NCI-H69 (cell line): ENCODE results near the gene NOA1.

Source experiments
- DNase-seq: peaks from one replicate; lab custom pipeline; 2025; lab: John Stamatoyannopoulos, UW

The NOA1 gene

DNA sequence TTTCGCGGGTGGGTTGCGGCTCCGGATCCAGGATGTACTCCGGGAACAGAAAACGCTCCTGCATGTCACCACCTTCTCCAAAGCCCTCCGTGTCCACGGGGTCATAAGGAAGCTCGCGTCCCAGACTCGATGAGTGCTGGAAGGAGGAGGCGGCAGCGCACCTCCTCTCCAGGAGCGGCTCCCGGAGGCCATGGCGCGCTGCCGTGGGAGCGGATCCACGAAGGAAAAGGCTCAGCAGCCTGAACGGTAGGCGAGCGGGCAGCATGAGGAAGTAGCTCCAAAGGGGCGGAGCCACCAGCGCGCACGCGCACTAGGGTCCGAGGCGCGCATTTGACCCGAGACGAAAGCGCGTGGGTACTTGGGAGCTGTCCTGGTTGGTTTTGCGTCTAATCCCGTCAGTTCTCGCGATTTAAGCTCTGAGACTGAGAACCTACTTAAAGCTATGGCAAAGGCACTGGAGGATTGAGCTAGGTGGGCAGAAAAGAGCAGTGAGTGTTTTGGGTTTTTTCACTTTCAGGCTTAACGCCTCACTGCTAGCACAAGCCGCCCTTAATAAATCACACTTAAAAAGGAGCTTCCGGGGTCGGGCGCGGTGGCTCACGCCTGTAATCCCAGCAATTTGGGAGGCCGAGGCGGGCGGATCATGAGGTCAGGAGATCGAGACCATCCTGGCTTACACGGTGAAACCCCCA lies at the start of gene NOA1:
TSS of gene NOA1 (minus strand) at position 286 of the 692 bp plus-strand sequence. CDS start at position 265, 21 bp downstream.
- DNase-seq = peak; percentile 95

DNA sequence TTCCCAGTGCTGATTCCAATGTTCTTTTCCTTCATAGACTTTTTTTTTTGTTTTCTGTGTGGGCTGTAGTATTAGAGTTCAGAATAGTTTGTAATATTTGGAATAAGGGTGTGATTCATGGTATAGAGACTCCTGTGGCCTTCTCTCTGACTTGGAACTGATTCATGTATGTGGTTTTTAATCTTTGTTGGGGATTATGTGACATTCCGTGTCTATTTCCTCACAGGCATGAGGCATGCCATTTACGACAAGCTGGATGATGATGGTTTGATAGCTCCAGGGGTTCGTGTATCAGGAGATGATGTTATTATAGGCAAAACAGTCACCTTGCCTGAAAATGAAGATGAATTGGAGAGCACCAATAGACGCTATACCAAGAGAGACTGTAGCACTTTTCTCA lies 45.7 kb upstream of the NOA1 start:
- no peak for DNase-seq

DNA sequence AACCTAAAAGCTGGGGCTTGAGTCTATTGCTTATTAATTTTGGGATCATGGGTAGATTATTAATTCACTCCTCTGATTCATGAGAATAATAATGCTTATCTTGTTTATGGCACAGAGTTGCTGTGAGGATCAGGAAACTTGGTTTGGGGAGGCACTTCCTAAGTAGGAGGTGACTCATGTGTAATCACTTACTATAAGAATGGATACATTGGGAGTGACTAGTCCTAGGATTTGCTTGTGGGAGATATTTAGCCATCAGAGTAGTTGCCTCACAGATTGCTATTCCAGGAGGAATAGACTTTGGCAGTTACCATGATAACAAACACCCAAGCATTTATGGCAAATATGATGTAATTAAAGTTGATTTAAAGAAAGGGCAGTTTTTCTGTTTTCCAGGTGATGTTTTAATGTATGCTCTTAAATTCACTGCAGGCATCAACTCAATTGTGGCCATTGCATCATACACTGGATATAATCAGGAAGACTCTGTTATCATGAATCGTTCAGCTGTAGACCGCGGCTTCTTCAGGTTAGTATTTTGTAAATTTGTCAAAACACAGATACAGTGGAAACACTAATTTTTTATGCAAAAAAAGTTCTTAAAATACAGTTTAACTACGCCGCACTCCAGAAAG lies 43.2 kb upstream of the NOA1 start:
- no peak for DNase-seq

DNA sequence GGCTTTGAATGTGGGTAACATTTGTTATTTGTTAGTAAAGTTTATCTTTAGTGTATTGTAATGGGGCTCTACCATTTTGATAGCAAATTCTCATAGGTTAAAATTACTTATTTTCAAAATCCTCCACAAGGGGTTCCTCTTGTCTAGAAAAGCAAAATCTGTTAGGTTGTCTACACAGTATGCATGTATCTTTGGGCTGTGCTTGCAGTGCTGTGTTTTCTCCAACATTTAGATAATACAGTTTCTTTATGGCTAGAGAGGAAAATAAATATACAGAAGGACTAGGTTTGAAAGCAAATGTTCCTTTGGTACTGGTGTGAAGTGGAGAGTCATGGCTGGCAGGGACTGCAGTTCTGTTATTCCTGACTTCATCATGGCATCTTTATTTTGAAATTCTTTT lies 41.6 kb upstream of the NOA1 start:
- DNase-seq = no peak

DNA sequence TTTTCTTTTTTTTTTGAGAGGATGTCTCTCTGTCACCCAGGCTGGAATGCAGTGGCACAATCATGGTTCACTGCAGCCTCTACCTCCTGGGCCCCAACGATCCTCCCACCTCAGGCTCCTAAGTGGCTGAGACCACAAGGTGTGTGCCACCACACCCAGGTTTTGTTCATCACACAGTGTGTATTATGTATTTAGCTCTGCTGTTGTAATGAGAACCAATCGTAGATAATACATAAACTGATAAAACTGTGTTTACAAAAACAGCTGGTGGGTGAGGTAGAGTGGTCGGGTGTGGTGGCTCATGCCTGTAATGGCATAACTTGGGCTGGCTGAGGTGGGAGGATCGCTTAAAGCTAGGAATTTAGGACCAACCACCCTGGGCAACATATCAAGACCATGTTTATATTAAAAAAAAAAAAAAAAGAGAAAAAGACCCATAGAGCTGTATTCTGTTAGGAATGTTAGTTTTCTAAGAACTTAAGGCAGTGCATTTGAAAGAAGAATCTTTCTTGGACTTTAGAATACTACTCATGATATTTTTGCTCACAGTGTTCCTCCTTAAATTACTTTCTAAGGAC lies 36.2 kb upstream of the NOA1 start:
- no peak for DNase-seq

DNA sequence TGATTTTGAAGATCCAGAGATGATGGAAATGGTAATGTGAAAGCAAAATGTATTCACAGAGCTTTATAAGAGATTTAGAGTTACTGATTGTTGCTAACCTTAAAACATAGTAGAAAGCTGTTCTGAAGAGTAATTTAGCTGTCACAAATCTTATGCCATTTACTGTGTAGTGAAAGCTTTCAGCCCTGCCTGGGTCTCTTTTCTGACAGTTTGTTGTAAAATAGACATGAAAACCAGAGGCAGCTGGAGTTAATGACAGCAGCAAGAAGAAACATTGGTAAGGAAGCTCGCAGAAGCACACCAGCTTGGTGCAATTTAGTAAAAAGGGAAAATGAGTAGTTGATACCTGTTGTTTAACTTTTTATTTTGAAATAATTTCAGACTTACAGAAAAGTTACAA lies 22.3 kb upstream of the NOA1 start:
- DNase-seq = no peak

DNA sequence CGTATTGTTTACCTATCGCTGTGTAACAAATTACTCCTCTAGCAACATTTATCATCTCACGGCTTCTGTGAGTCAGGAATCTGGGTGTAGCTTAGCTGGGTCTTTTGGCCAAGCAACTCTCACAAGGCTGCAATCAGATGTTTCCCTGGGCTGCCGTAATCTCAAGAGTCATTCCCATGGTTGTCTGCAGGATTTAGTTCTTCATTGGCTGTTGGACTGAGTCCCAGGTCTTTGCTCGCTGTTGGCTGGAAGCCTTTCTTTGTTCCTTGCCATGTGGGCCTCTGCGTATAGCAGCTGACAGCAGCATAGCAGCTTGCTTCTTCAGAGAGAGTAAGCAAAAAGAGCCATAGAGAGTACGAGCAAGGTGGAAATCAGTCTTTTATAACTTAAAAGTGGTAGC lies 18.1 kb upstream of the NOA1 start:
- DNase-seq = no peak

DNA sequence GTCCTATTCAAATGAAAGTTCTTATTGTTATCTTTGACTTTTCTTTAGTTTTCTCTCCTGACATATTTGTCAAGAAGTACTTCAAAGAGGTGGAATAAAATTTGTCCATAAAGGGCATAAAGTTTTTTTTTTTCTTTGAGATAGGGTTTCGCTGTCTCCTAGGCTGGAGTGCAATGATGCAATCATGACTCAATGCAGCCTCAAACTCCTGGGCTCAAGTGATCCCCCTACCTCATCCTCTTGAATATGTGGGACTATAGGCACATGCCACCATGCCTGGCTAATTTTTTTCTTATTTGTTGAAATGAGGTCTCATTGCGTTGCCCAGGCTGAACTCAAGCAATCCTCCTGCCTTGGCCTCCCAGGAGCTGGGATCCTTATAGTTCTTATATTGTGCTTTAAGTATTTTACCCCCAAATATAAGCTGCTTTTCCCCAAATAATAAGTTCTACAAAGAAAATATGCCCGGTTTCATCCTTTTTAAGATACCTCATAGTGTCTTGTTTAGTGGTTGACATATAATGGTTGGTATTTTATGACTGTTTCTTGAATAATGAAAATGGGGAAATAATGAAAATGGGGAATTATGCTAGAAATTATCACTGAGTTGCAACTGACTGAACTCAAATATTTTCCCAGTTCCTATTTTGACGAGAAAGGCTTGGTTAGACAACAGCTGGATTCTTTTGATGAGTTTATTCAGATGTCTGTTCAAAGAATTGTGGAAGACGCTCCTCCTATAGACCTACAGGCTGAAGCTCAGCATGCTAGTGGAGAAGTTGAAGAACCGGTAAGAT lies 12.9 kb upstream of the NOA1 start:
- DNase-seq = no peak

DNA sequence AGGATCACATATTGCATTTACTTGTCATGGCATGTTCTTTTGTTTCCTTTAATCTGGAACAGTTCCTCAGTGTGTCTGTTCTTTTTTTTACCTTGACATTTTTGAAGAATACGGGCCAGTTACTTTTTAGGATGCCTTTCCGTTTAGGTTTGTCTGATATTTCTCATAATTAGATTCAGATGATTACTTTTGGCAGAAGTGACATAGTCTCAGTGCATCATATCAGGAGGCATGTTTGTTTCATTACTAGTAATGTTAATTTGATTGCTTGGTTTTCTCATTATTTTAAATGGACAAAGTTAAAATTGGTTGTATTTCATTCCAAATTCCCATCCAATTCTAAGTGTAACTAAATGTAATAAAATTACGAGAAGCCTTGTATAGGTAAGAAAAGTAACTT lies 9.5 kb upstream of the NOA1 start:
- DNase-seq = no peak

DNA sequence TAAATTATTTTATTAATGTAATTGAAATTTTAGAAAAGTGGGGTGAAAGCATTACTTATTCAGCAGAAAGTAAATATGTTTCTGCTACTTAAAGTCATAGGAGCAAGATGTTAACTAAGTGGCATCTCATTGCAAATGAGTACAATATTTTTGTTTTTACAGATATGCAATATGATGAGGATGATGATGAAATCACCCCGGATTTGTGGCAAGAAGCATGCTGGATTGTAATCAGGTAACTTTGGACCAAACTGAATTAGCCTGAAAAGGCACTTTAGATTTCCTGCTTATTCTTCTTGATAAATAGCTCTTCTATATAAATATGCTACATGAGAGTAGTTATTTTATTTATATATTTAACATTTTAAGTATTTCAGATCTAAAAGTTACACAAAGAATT lies 8.8 kb upstream of the NOA1 start:
- no peak for DNase-seq

DNA sequence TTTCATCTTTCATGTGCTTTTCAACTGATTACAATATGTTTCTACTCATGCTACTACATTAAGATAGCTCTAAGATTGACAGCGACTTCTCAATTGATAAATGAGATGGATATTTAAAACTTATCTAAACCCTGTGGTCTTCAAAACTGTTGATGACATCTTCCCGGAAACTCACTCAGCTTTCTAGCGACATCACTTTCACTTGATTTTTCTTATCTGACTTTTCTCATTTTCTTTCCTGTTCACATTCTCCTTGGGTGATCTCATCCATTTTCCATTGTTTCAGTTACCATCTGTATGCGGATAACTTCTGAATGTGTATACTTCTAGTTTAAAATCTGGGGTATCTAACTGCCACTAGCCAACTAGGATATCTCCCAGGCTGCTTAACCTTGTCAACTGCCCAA lies 4.4 kb upstream of the NOA1 start:
- DNase-seq = no peak

DNA sequence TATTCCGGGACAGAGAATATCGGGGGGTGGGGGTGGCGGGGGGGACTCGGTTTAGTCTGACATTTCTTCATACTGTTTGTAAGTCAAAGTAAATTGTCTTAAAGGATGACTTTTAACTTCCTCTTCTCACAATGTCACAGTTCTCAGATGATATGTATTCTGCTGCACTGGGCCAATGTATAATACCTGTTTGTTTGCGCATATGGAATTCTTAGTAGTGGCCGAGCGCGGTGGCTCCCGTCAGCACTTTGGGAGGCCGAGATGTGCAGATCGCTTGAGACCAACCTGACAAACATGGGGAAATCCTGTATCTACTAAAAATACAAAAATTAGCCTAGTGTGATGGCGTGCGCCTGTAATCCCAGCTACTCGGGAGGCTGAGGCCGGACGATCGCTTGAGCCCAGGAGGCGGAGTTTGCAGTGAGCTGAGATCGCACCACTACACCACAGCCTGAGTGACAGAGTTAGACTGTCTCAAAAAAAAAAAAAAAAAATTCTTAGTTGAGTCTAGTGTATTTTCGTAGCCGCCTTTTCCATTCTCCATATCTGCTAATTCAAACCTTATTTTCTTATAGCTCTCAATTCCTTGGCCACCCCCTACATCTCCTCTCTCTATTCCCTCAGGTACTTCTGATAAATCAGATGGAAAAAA lies 2.1 kb upstream of the NOA1 start:
- DNase-seq = peak; percentile 5

DNA sequence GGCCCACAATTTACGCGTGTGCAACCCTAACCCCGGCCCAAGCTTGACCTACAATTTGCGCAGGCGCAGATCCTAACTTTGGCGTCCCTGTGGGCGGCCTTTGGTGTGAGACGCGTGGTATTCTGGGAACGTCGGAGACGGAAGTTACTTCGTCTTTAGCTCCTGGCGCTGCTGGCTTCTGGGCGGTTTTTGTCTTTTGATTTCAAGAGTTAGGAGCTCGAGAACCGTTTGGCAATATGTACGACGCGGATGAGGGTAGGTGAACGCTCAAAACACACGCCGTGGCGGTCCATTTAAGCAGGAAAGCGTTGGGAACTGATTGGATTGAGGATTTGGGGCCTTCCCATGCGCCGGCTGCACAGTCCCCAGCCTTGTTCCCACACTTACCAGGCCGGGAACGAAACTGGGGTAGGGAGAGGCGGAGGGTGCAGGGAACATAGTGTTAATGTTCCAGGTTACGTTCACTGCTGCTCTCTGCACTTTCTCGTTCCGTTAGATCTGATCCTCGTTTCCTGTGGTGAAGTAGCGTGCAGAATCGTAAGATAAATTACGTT lies 1.4 kb upstream of the NOA1 start, which contains the start of gene POLR2B:
TSS of gene POLR2B (plus strand) at position 147 of the 554 bp plus-strand sequence. CDS start at position 237, 90 bp downstream.
- DNase-seq = peak; percentile 93

DNA sequence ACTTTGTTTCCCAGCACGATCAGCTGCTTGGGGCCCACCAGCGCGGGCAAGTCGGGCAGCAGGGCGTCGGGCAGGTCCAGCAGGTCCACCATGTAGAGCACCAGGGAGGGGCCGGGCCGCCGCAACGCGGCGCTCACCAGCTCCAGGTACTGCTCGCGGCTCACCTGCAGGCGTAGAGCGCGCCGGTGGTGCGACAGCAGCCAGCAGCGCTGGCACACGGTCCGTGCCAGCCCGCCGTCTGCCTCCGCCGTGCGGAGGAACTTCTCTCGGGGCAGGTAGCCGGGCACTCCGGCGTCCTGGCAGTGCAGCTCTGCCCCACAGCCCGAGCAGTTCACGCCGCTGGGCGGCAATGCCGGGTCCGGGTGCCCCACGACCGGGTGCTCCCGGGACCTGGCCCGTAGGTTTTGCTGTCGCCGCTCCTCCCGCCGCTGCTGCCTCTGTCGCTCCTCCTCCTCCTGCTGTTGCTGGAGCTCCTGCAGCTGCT lies 527 bp downstream of the NOA1 start:
- DNase-seq = peak; percentile 55

DNA sequence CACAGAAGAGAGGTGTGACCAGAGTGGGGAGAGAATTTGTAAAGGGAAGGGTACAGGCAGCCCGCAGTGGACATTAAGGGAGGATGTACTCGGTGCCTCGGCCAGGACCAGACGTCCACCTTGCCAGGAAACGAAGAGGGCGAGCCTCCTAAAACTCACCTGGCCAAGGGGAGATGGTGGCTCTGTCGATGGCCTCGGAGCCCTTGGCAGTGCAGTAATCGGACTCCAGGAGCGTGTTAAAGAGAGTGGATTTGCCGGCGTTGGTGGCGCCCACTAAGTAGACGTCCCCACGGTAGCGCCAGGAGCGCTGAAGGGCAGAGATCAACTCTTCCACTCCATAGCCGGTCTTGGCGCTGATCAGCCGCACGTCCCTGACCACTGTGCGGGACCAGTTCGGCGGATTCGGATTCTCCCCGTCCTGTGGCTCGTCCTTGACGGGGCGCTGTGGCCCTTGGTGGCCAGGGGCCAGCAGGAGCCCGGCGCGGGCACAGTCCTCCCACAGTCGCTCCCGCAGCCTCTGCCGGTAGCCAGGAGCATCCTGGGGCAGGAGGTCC lies 1.0 kb downstream of the NOA1 start:
- peak; percentile 21 for DNase-seq

DNA sequence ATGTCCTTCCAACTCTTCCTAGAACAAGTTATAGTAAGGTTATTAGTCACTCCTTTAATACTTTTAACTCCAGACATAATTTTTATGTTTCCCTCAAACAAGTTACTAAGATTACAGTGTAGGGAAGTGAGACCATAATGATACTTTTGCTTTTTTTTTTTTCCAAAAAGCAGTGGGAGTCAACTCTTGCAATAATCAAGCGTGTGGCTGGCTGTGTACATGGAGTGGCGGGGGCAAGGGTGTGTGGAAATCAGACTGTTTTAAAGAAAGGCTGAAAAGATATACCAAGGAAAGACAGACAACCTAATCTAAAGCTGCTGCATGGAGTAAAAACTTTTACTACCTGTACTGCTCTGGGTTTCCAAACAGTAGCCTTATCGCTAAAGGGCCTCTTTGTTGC lies 4.1 kb downstream of the NOA1 start:
- DNase-seq = no peak

DNA sequence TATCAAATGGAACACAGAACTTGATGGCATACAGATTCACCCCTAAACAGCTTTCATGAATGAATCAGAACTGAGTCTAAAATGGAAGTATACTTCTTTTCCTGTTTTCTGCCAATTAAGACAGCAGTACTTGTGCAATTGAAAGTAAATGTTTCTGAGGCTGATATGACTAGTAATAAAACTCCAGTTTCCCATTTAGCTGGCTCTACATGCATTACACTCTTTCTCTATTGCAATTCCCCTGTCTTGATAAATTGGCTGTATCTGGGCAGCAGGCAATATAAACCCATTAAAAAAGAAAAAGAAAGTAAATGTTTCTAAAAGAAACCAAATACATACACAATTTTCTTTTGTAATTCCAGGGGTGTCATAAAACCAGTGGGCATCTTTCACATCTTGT lies 4.6 kb downstream of the NOA1 start:
- no peak for DNase-seq

DNA sequence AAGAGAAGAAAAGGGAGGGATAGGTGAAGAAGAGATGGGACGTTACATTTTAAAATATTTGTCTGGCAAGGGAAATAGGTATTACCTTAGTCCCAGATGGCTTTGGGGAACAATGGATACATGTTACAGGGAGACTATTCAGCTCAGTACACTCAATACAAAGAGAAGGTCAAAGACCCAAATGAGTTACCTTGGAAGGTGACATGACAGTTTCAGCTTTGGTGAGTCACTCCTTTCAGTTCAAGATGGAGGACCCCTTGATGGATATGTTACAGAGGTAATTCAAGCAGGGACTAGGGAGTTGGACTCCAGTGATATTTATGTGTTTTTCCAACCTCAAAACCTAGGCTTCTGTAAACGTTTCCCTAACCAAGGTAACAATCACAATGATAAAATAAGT lies 5.0 kb downstream of the NOA1 start:
- no peak for DNase-seq

DNA sequence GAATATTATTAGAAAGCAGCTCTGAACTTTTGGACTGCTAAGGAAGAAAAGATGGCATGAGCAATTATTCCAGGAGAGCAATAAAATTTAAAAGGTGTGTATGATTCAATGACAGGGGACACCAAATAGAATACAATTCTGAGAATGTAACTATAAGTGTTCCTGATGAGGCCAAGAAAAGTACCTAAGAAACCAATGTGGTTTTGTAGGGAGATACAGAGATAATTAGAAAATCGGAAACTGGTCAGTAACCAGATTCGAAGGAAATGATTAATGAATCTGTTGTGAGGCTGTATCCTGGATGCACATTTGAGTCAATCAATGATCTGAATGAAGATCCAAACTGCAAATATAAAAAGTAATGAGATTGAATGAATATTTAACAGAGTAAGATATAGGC lies 6.0 kb downstream of the NOA1 start:
- no peak for DNase-seq

DNA sequence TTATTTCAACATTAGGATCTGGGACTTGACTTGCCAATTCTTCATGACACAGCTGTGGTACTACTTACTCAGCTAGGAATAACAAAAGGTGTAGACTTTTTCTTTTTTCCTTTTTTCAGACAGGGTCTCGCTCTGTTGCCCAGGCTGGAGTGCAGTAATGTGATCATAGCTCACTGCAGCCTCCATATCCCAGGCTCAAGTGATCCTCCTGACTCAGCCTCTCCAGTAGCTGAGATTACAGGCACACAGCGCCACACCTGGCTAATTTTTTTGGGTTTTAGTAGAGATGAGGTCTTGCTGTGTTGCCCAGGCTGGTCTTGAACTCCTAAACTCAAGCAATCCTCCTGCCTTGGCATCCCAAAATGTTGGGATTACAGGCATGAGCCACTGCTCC lies 16.3 kb downstream of the NOA1 start:
- no peak for DNase-seq

DNA sequence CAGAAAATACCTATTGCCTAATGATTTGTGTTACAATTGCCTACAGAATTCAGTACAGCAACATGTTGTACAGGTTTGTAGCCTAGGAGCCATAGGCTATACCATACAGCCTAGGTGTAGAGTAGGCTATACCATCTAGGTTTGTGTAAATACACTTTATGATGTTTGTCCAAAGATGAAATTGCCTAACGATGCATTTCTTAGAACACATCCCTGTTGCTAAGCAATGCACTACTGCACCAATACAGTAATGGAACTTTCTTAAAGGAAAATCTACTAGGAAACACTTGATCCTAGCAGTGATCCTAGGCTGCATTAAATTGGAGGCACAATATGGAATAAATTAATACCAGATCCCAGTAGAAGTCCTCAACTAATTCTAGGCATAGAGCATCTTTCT lies 18.3 kb downstream of the NOA1 start:
- no peak for DNase-seq
